Hematopoietic multipotent progenitor cell treated with erythropoietin and hydrocortisone succinate and interleukin-3 and kit ligand, for 15 days (in vitro differentiated cells): Measurements from ENCODE around the gene MRPL42.
"Not testable (repeated sequence)": the region's sequence is repeated elsewhere in the genome, so short reads cannot be mapped to it uniquely, and the experiment has no call there.

Experiments
- DNase-seq: peaks from one replicate; pipeline ENCODE4 v3.0.0-alpha.2; 2015; ENCODE audit warnings: low spot score

Gene MRPL42

DNA sequence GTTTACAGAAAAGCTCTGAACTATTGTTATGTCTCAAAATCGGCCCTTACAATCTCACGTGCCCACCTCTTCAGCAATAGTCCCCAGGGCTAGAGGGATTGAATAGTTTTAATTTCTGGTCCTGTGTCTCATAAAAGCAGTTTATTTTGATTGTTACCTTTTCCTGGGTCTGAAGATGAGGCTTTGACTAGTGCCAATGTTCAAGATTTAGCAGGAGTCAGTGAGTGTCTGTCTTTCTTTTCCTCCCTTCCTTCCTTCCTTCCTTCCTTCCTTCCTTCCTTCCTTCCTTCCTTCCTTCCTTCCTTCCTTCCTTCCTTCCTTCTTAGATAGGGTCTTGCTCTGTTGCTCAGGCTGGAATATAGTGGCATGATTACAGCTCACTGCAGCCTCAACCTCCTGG, 80.5 kb downstream of the MRPL42 start:
- no peak for DNase-seq

DNA sequence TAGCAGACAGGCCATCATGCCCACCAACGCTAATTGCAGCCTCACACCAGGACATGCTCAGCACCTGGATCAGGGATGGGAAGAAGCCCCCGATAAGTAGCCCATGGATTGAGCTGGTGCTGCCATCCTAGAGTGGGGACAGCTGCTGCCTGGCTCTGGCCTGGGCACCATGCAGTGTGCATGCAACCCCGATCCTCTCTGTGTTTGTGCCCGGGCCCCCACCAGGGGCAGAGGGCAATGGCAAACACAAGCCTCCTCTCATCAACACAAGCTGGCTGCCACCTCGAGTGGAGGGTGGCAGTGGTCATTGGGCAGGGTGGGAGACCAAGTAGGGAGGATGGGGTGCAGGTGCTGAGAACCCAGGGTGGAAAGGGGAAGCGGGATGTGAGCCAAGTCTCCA, 81.9 kb downstream of the MRPL42 start:
- no peak for DNase-seq

DNA sequence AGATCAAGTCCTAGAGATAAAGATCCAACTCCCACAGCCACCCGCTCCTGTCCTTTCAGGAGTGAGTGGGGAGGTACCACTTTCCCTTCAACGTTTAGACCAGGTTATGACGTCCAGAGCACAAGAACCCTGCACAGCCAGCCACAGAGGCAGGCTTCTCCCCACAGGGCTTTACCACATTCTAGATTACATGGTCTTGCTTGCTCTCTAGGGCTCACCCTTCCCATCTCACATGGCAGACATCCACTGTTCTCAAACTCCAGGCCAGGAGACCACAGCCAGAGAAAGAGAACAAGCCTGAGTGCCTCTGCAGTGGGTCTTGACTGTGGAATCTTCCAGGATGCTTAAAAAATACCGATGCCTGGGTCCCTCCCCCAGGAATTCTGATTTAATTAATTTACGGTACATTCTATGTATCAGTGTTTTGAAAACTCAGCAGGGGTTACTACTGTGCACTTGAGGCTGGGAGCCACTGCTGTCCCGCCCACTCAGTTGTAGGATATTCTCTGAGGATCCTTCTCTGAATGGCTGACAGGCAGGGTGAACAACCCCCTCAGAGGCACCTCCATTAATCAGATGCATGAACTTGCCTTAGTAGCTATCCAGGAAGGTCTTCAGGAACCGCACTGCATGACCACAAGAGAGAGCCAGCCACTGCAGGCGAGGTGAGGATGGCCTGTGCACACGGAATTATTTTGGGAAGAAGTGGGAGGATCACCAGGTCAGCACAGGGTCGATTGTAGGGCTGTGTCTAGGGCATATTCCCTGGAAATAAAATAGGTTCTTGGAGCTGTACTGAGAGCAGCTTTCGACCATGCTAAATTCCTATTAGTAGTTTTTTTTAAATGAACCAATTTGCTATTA, 83.7 kb downstream of the MRPL42 start:
- no peak for DNase-seq

DNA sequence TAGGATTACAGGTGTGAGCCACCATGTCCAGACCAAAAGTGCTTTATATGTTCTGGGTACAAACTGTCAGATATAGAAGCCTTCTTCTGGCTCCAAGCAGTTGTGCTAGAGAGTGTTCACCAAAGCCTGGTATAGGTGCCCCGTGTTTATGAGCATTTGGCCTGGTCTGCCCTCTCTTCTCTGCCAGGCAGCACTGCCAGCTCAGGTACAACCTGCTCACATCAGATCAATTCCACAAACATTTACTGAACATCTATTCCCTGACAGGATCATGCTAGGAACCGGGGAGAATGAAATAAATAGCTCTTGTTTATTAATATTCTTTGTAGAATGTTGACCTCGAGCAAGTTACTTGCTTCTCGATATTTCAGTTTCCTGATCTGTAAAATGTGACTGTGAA, 85.1 kb downstream of the MRPL42 start:
- DNase-seq = no peak

DNA sequence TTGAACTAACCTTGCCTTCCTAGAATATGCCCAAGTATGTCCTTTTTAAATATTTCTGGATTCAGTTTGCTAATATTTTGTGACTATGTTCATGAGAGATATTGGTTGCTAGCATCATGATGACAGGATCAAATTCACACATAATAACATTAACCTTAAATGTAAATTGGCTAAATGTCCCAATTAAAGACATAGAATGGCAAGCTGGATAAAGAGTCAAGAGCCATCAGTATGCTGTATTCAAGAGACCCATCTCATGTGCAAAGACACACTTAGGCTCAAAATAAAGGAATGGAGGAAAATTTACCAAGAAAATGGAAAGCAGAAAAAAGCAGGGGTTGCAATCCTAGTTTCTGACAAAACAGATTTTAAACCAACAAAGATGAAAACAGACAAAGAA, 90.6 kb downstream of the MRPL42 start:
- not testable (repeated sequence) for DNase-seq

DNA sequence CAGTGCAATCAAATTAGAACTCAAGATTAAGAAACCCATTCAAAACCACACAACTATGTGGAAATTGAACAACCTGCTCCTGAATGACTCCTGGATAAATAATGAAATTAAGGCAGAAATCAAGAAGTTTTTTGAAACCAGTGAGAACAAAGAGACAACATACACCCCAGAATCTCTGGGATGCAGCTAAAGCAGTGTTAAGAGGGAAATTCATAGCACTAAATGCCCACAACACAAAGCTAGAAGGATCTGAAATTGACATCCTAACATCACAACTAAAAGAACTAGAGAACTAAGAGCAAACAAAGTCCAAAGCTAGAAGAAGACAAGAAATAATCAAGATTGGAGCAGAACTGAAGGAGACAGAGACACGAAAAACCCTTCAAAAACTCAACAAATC, 91.4 kb downstream of the MRPL42 start:
- DNase-seq = not testable (repeated sequence)

DNA sequence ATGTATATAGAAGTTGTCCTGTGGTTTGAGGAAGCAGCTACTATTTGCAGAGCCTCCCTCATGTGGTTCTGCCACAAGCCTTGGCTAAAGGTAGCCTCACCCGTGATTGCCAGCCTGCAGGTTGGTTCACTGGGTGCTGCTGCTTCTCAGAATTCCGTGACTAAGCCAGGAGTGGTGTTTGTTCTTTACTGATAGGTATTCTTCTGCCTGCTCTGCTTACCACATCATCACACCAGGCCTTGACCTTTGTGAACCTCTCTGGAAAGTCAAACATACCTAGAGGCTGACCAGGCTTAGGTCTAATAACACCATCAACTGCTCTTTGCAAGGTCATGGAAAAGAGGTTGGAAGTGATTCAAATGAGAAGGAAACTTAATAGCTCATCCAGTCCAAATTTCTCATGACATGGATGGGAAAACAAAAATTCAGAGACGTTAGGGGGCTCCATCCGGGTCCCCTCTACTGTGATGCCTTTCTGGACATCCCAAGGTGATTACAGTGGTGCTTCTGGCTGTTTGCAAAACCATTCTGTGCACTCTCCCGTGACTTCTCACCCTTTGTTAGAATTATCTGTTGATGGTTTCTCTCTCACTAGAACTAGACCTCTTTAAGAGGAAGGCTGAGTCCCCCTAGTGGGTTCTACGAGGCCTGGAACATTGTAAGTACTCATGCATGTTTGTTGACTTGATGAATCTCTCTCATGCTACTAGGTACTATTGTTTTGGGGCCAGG, 96.7 kb downstream of the MRPL42 start:
- no peak for DNase-seq

DNA sequence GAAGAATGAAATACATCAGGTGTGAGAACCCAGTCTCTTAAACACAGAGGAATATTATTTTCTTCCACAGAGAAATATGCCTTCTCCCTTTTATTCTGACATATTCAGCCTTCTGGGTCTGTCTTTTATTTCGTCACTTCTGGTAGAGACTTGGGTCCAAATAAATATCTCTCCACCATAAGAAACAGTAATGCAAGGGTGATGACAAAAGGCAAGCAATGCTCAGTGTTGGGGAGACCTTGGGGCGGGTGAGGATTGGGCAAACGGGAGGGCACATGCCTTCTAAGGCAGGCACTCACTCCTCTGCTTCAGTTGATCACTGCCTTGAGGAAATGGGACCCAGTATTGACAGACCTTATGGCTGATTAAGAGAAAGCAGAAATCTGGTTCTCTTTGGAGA, 98.4 kb downstream of the MRPL42 start:
- no peak for DNase-seq
